ENCODE measurements around the gene GPR17.

GPR17 gene

DNA sequence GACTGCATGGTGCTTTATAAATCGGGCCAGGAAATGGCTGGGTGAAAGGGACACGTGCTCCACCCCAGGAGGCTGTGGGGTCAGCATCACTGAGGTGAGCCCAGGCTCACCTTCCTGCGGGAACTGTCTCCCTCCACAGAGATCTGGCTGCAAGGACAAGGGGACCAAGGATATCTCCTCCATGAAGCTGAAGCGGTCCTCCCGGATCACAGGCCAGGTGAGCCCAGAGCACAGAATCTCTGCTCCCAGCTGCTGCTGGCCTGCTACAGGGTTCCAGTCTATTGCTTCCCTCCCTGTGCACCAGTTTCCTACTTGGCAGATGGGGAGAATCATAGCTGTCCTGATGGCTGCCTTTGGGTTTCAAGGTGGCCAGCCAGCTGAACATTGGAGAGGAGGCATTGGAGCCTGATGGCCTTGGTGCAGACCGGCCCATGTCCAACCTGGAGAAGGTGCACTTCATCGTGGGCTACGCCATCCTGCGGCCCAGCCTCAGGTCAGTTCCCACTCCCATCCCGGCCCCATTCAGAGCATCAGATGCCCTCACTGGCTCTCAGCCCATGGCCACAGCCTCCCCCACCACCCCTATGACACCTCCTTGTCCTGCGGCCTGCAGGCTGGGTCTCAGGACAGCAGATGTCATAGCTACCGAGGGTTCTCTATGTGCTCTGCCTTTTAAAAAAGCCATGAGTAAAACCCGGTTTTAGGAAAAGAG is 33.7 kb upstream of the GPR17 start:
- TF ChIP-seq, protein P1, sequence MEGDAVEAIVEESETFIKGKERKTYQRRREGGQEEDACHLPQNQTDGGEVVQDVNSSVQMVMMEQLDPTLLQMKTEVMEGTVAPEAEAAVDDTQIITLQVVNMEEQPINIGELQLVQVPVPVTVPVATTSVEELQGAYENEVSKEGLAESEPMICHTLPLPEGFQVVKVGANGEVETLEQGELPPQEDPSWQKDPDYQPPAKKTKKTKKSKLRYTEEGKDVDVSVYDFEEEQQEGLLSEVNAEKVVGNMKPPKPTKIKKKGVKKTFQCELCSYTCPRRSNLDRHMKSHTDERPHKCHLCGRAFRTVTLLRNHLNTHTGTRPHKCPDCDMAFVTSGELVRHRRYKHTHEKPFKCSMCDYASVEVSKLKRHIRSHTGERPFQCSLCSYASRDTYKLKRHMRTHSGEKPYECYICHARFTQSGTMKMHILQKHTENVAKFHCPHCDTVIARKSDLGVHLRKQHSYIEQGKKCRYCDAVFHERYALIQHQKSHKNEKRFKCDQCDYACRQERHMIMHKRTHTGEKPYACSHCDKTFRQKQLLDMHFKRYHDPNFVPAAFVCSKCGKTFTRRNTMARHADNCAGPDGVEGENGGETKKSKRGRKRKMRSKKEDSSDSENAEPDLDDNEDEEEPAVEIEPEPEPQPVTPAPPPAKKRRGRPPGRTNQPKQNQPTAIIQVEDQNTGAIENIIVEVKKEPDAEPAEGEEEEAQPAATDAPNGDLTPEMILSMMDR (IDR thresholded peaks at IDR 0.05; ENCODE audit: insufficient read depth, low read length, missing control alignments): no peak
- CTCF ChIA-PET: interaction anchor here (1.1 kb wide), 1 partner anchor 21 kb away, joined by 3 read pairs; no protein-coding TSS in a partner anchor
- POLR2A ChIA-PET: no interaction called here
- H3K4me3 ChIP-seq (ENCODE audit: low read depth, low read length): no peak overlapping the region
- DNase-seq (ENCODE audit: low read depth, low spot score): no peak

DNA sequence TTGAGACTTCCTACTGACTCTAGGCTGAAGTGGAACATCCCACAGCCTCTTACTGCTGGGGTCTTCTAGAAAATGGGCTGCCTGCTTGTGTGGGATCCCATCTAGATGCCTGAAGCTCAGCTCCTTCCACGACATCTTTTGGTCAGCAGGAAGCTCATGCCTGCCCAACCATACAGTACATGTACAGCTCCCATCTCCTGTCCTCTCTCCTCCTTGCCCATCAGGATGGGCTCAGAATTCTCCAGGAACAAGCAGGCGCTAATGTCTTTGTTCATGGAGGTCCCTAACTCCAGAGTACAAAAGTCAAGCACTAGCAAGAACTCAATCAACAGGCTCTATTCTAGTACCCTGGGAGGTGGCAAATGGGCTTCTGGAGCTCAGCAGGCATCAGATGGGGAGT is 31.7 kb upstream of the GPR17 start:
- TF ChIP-seq, protein P1 (IDR thresholded peaks at IDR 0.05; ENCODE audit: insufficient read depth, low read length, missing control alignments): no peak
- ChIA-PET CTCF (interaction anchor here (1.0 to 2.5 kb wide), 3 partner anchors 13 to 23 kb away, joined by 3 to 11 read pairs (median 3); no protein-coding TSS in a partner anchor), POLR2A (no interaction called here)
- DNase-seq (ENCODE audit: low read depth, low spot score): no peak
- H3K4me3 ChIP-seq (ENCODE audit: low read depth, low read length): no peak overlapping the region

DNA sequence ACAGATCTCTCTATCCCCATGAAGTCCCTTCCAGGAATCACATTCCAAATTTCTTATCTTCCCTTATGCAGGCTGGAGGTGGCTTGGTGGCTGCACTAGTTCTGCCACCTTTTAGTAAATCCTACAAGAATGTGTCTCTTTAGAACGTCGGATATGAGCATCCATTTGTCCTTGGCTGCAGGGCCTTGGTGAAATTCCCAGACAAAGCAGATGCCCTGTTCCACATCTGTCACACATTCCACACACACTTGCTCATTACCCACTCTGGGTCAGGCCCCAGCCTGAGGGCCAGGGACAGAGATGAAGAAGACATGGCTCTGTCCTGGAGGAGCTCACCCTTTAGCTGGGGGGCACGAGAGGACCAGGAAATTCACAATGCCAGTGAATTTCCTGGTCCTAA is 31.2 kb upstream of the GPR17 start:
- CTCF ChIA-PET: interaction anchor here (1.4 to 2.5 kb wide), 3 partner anchors 24 to 36 kb away, joined by 4 to 11 read pairs (median 8); no protein-coding TSS in a partner anchor
- POLR2A ChIA-PET: interaction anchor here (0.6 kb wide), 1 partner anchor 273 kb away, joined by 3 read pairs; no protein-coding TSS in a partner anchor
- no peak for DNase-seq (ENCODE audit: low read depth, low spot score)
- no peak overlapping the region for H3K4me3 ChIP-seq (ENCODE audit: low read depth, low read length)
- TF ChIP-seq, protein P1 (IDR thresholded peaks at IDR 0.05; ENCODE audit: insufficient read depth, low read length, missing control alignments): no peak

DNA sequence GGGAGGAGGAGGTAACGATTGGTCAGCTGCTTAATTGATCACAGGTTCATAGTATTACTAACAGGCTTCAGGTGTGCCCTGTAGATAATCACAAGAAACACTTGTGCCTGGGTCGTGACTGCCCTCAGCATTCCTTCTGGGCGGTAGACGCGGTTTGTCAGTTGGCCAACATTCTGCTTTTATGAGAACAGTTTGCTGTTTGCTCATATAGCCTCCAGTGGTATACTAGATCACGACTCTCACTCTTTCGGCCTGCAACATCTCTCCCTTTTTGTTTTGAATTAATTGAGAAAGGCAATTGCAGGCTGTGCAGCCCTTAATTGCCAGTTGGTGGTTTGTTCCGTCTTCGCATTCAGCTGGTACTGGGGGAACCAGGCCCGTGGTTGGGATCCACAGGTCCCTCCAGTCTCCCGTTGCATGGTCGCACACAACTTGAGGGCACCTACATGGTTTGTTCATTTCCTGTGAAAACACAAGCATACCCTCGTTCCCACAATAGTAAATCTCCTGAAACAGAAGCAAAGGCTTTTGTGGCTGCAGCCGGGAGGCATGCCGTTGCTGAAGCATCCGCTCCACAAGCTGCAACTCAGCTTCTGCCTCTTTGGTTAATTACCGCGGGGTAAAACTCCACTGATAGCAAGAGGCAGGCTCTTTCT is 30.3 kb upstream of the GPR17 start:
- H3K4me3 ChIP-seq (ENCODE audit: low read depth, low read length): no peak overlapping the region
- no peak for DNase-seq (ENCODE audit: low read depth, low spot score)
- POLR2A ChIA-PET: interaction anchor here (0.6 kb wide), 1 partner anchor 272 kb away, joined by 3 read pairs; no protein-coding TSS in a partner anchor
- CTCF ChIA-PET: interaction anchor here (1.0 to 2.5 kb wide), 5 partner anchors 24 to 39 kb away, joined by 3 to 11 read pairs (median 4); no protein-coding TSS in a partner anchor
- TF ChIP-seq, protein P1 (IDR thresholded peaks at IDR 0.05; ENCODE audit: insufficient read depth, low read length, missing control alignments): no peak

DNA sequence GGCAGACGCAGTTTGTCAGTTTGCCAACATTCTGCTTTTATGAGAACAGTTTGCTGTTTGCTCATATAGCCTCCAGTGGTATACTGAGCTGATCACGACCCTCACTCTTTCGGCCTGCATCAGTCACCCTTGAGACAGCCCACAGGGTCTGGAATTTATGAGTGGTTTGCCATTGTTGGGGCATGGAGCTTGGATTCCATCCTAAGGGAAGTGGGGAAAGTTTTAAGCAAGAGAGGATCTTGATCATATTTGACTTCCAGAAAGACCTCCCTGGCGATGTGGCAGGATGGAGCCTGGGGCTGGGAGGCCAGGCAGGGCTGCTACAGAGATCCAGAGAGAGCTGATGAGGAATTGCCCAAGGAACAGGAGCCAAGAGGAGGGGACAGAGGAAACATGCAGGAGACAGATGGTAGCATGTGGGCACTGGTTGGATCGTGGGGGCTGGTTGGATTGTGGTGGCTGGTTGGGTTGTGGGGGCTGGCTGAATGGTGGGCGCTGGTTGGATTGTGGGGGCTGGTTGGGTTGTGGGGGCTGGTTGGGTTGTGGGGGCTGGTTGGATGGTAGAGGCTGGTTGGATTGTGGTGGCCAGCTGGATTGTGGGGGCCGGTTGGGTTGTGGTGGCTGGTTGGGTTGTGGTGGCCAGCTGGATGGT is 27.3 kb upstream of the GPR17 start:
- no peak overlapping the region for H3K4me3 ChIP-seq (ENCODE audit: low read depth, low read length)
- no peak for DNase-seq (ENCODE audit: low read depth, low spot score)
- CTCF ChIA-PET: interaction anchor here (1.4 kb wide), 1 partner anchor 27 kb away, joined by 4 read pairs; no protein-coding TSS in a partner anchor
- TF ChIP-seq, protein P1 (IDR thresholded peaks at IDR 0.05; ENCODE audit: insufficient read depth, low read length, missing control alignments): no peak
- POLR2A ChIA-PET: no interaction called here

All from AG04449 (cell line).